HG03469 (cell line): ENCODE measurements around the gene MAPK8IP1.

Experiments
- ATAC-seq: cut with Tn5 transposase; IDR thresholded peaks from one replicate; pipeline ENCODE4 v1.9.1; 2021; ENCODE audit warnings: mild to moderate bottlenecking, moderate library complexity, moderate number of reproducible peaks; ENCODE audit not compliant: unreplicated experiment

Gene MAPK8IP1

GRCh38 chr11:45859661-45860140, 25.8 kb upstream of the MAPK8IP1 start:
- ATAC-seq, result no peak

GRCh38 chr11:45860348-45860747, 25.1 kb upstream of the MAPK8IP1 start:
- ATAC-seq, result no peak

GRCh38 chr11:45860764-45861510, 24.5 kb upstream of the MAPK8IP1 start:
- no peak for ATAC-seq

- ATAC-seq, result no peak
Measured at GRCh38 chr11:45864041-45864440, 21.4 kb upstream of the MAPK8IP1 start.

- no peak for ATAC-seq
Measured at GRCh38 chr11:45869551-45869950, 15.9 kb upstream of the MAPK8IP1 start.

GRCh38 chr11:45870706-45871105, 14.7 kb upstream of the MAPK8IP1 start:
- ATAC-seq, result no peak

GRCh38 chr11:45871638-45872037, 13.8 kb upstream of the MAPK8IP1 start:
- ATAC-seq, result no peak

GRCh38 chr11:45872651-45873356, 12.6 kb upstream of the MAPK8IP1 start:
- no peak for ATAC-seq

GRCh38 chr11:45876401-45876800, 9.1 kb upstream of the MAPK8IP1 start:
- no peak for ATAC-seq

- ATAC-seq, result no peak
Measured at GRCh38 chr11:45877221-45877620, 8.2 kb upstream of the MAPK8IP1 start.

- no peak for ATAC-seq
Measured at GRCh38 chr11:45877845-45878244, 7.6 kb upstream of the MAPK8IP1 start.

GRCh38 chr11:45879803-45880686, 5.4 kb upstream of the MAPK8IP1 start:
- ATAC-seq, result no peak

GRCh38 chr11:45880772-45881570, 4.5 kb upstream of the MAPK8IP1 start:
- ATAC-seq, result no peak

GRCh38 chr11:45881708-45882368, 3.6 kb upstream of the MAPK8IP1 start:
- ATAC-seq, result no peak

GRCh38 chr11:45884596-45885185, 760 bp upstream of the MAPK8IP1 start:
- ATAC-seq, result no peak

GRCh38 chr11:45885921-45886721, 670 bp downstream of the MAPK8IP1 start:
- ATAC-seq, result no peak

- ATAC-seq, result no peak
Measured at GRCh38 chr11:45886816-45887520, 1.5 kb downstream of the MAPK8IP1 start.

- ATAC-seq, result no peak
Measured at GRCh38 chr11:45887587-45887986, 2.1 kb downstream of the MAPK8IP1 start.
